Measurements from ENCODE around the gene PAPPA2.
"Not testable (repeated sequence)": the region's sequence is repeated elsewhere in the genome, so short reads cannot be mapped to it uniquely, and the experiment has no call there.

PAPPA2 gene, protein sequence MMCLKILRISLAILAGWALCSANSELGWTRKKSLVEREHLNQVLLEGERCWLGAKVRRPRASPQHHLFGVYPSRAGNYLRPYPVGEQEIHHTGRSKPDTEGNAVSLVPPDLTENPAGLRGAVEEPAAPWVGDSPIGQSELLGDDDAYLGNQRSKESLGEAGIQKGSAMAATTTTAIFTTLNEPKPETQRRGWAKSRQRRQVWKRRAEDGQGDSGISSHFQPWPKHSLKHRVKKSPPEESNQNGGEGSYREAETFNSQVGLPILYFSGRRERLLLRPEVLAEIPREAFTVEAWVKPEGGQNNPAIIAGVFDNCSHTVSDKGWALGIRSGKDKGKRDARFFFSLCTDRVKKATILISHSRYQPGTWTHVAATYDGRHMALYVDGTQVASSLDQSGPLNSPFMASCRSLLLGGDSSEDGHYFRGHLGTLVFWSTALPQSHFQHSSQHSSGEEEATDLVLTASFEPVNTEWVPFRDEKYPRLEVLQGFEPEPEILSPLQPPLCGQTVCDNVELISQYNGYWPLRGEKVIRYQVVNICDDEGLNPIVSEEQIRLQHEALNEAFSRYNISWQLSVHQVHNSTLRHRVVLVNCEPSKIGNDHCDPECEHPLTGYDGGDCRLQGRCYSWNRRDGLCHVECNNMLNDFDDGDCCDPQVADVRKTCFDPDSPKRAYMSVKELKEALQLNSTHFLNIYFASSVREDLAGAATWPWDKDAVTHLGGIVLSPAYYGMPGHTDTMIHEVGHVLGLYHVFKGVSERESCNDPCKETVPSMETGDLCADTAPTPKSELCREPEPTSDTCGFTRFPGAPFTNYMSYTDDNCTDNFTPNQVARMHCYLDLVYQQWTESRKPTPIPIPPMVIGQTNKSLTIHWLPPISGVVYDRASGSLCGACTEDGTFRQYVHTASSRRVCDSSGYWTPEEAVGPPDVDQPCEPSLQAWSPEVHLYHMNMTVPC (N-terminal part only)

DNA sequence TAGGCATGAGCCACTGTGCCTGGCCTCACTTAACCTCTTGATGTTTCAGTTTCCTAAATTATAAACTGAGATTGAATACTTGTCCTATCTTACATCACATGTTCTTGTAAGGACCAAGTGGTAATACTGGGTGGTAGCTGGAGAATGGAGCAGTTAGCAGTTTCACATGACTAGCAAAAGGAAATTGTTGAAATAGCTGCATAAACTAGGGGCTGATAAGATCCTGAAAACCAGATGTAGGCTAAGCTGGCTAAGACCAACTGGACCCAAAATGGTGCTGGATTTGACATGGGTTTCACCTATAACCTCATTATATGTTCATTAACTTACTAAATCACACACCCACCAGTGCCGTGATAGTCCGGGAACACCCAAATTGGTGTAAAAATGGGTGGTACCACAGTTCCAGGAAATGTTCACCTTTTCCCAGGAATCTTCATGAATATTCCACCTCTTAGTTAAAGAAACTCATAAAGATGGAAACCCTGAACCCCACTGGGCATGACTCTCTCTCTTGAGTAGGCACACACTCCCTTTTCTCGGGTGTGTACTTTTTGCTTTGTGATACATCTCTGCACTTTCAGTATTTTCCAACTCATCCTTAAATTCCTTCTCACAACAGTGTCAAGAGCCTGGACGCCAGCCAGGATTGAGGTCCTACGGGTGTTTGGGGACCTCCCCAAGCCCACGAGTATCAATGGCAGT, at the start of gene PAPPA2:
PAPPA2 (plus strand) TSS at position 502 of the 705 bp plus-strand sequence. CDS start 93,148 bp downstream, outside the sequence.
- no peak for DNase-seq

DNA sequence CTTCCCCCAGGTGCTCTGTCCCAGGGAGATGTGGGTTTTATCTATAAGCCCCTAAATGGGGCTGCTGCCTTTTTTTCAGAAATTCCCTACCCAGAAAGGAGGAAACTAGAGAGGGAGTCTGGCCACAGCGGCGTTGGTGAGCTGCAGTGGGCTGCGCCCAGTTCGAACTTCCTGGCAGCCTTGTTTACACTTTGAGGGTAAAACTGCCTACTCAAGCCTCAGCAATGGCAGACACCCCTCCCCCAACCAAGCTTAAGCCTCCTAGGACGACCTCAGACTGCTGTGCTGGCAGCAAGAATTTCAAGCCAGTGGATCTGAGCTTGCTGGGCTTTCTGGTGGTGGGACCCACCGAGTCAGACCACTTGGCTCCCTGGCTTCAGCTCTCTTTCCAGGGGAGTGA, 46.2 kb upstream of the PAPPA2 start:
- no peak for DNase-seq

DNA sequence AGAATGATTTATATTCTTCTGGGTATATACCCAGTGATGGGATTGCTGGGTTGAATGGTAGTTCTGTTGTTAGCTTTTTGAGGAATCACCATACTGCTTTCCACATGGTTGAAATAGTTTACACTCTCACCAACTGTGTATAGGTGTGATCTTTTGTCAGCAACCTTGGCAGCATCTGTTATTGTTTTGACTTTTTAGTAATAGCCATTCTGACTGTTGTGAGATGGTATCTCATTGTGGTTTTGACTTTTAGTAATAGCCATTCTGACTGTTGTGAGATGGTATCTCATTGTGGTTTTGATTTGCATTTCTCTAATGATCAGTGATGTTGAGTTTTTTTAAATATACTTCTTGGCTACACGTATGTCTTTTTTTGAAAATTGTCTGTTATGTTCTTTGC, 43.4 kb upstream of the PAPPA2 start:
- not testable (repeated sequence) for DNase-seq

DNA sequence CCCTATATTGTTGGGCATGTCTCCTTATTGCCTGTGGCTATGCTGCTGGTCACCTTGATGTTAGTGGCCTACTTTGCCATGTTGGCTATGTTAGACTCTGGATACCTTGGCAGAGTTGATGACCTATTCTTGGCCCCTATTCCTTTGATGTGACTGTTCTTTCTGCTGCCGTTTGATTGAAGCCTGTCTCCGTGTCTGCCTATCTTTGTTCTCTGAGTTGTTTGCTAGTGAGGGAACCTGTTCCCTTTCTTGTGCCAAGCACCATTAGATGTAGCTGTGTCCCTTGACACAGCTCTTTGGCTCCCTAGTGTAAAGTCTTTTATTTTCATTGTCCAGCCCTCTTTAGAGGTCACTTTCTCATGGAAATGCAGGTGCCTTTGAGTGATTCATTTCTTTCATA, 28.7 kb upstream of the PAPPA2 start:
- no peak for DNase-seq

DNA sequence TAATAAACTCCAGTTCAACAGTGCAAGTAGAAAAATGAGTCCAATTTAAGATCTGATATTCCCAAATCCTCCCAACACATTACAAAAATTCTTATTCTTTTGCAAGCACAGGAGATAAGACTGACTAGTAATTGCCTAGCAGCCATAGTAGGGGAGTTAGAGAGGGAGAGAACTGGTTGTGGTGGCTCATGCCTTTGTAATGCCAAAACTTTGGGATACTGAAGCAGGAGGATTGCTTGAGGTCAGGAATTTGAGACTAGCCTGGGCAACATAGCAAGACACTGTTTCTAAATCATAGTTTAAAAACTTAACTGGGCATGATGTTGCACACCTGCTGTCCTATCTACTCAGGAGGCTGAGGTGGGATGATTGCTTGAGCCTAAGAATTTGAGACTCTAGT, 26.7 kb upstream of the PAPPA2 start:
- no peak for DNase-seq

DNA sequence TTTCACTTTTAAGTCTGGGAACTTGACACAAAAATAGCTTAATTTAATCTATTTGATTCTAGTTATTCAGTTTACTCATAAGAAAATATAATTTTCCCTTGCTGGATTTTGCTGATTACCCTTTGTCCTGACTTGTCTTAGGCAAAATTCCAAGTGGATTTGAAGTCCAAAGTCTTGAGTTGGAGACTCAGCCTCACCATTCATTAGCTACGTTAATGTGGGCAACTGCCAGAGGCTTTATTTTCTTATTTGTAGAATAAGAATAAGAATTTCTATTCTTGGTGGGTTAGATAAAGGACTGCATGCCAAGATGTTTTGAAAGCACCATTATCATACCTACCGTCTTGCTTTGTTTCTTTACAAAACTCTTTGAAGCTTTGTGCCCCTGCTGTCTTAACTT, 22.8 kb upstream of the PAPPA2 start:
- no peak for DNase-seq

DNA sequence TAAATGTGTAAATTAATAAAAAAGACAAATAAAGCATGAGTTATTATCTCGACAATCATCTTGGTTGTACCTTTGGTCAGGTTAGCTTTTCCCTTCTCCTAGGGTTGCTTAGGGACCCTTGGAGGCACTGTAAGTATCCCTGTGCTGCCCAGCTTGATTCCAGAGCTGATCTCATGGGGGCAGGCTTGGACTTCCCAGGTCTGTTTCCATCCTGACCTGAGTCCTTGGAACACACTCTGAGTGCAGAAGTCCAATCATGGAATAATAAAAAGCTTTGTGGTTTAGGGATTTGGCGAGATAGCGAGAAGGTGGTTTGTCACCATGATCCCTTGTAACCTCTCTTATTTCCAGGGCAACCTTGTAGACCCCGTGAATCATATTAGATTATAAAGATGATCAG, 18.7 kb upstream of the PAPPA2 start:
- no peak for DNase-seq

DNA sequence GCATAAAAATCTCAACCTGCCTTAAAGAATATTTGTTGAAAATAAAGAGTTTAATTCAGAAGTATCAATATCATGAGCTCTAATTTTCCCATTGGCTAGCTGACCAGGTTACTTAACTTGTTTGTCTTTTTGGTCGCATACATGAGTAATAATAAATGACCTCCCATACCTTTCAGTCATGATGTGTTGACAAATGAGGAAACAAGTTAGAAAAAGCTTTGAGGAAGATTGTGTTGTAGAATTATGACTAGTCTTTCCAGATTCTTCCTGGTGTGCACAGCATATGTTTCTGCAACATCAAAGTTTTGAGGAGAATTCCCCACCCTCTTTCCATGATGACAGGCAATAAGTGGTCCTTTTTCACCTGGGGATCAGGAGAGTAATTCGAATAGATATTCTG, 17.6 kb upstream of the PAPPA2 start:
- no peak for DNase-seq

DNA sequence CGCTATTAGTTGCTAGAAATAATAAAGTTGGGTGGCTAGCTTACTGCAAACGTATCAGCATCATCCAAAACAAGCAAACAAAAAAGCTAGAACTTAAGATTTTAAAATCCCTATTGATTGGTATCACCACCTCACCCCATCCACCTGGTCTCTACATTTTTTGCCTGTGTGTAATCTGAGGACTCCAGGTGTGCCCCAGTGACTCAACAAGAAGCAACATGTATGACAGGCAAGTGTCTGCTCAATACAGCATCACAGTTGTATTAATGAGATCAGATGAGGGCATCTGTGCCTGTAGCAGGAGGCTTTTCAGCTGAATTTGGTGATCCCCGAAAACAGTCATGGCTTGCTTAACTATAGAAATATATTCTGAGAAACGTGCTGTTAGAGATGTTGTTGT, 14.6 kb upstream of the PAPPA2 start:
- DNase-seq: no peak

DNA sequence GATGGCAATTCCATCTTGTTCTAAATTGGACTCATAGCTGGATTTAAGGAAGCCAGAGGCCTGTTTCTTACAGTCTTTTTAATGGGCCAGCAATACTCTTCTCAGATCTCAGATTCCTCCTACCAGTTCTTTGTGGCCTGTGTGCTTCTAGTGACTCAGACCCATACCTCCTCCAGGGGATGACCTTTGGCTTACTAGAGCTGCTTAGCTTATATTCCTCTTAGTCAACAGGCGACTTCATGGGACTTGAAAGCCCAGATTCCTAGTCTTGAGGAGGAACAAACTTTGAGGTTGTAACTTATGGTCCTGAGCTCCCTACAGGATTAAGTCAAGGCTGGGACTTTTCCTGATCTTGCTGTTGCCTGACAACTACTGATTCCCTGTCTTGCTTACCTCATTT, 12.4 kb upstream of the PAPPA2 start:
- no peak for DNase-seq

DNA sequence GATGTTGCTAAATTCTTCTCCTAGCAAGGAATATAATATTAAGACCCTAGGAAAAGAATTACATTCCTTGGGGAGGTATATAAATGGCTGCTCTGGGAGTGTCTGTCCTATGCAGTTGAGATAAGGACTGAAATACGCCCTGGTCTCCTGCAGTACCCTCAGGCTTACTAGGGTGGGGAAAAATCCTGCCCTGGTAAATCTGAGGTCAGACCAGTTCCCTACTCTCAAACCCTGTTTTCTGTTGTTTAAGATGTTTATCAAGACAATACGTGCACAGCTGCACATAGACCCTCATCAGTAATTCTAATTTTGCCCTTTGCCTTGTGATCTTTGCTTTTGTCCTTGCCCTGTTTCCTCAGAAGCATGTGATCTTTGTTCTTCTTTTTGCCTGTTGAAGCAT, 11.2 kb upstream of the PAPPA2 start:
- DNase-seq: not testable (repeated sequence)

DNA sequence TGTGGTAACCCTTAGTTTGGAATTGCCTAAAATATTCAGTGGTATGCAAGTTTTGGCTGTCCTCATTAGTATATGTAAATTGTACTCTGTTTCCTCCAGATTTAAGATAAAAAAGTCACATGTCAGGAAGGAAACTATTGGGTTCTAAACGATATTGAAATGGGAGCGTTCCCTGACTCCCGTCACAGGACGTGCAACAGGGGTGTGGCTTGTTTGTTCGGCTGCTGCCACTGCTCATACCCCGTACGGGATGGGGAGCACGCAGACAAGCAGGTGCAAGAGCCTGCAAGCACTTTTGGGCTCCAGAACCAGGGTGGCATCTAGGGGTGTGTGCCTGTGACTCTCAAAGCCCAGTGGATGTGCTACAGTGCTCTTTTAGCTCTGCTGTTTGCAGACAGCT, 6.2 kb upstream of the PAPPA2 start:
- DNase-seq: no peak

DNA sequence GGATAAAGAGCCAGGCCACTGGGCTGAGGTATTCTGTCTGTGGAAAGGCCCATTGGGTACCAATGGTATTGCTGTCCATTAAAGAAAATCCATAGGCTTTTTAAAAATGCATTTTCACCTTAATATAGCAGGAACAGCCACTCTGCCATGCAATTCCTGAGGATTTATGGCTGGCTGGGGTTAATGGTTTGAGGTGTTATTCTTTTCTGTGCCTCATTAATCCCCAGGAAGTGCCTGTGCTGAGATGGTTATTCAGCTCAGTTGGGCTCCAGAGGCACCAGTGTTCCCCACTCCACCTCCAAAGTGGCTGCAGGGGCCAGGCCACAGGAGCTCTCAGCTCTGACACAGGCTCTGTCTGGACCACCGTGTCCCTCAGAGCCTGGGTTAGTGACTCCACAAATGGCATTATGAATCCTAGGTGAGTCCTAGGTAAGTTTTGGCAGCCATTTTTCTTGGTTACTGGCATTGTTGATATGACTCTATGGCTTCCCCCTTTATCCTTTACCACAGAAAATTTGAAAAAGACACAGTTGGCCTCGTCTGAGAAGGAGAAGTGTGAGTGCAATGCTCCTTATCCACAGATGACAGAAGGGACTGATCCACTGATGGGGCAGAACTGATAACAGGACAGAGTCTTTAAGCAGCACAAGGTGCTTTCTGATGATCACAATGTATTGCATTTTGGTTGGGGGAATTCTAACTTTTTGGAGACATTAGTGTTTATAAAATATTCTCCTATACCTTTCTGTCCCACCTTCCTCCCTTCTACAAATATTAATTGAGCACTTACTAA, 2.2 kb upstream of the PAPPA2 start:
- DNase-seq: no peak

DNA sequence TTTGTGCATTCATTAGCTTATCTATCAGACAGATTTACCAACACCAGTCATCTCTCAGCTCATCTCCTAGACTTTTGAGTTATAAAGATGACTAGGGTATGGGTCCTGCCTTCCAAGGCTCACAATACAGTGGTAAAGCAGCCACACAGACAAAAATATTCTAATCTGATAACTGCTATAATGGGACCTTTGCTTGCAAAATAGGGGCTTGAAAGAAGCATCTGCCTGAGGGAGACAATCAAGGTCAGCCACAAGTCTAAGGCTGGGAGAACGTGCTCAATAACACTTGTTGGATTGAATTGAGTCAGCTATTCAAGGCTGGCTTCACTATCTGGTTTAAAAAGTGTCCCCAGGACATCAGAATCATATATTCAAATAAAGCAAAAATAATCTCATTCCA, 1.4 kb upstream of the PAPPA2 start:
- no peak for DNase-seq

DNA sequence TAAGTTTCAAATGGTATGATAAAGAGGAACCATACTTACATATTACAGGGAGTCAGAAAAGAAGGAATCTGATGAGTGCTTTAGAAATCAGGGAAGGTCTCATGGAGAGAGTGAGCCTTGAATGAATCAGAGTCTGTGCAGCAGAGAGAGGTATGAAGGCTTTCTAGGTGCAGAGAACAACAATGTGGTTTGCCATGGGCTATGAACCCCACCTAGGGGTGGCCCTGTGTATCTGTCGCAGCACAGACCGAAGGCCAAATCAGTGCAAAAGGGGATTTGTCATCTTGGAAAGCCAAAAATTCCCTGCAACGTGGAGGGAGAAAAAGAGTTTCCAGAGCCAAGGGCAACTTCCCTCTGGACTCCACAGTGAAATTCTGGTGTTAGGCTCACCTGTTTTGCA, 3.5 kb downstream of the PAPPA2 start:
- no peak for DNase-seq

DNA sequence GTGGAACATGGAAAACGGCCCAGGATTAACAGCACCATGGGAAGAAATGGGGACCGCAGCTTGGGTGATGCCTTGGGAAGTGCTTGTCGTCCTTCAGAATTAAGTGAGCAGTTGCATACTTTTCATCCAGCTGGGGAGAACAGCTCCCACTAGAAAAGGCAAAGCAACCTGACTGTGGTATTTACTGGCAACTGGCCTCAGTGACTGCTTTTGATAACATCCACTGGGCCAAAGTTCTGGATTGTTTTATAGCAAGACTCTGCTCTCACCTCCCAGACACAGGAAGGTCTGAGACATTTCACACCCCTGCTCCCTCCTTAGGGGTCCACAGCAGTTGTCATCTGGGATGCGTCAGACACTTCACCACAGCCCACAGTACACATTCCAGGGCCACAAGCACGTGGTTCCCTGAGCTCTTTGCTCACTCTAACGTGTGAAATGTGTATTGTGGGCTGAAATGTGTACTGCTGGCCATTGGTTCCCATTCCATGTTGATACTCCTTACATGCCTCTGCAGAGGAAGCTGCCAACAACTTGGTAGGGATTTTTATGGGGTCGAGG, 6.6 kb downstream of the PAPPA2 start:
- DNase-seq: no peak

DNA sequence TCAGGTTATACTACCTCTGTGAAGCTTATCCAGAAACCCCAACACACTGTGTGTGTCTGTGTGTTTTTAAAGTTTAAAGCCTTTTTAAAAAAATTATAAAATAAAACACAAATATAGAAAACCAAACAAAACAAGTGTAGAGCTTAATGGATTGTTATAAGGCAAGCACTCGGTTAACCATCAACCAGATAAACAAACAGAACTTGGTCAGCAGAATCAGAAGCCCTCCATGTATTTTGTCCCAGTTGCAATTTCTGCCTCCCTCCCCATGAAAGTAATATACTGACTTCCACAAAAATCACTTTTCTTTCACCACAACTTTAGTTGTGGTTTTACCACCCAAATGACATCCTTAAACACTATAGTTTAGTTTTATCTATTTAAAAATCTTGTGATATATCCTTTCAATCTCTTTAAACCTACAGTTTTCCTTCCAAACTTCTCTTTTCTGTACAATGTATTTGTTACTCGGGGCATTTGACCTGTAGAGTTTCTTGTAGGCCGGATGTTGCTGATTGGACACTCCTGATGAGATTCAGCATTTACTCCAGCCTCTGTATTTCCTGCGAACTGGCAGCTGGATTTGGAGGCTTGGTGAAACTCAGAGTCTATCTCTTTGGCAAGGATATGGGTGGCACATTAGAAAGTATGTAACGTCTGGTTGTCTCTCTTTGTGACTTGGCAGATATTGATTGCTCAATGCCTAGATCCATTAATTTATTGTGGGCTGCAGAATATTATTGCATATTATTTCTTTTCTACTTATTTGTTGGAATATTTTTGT, 8.6 kb downstream of the PAPPA2 start:
- DNase-seq: no peak

DNA sequence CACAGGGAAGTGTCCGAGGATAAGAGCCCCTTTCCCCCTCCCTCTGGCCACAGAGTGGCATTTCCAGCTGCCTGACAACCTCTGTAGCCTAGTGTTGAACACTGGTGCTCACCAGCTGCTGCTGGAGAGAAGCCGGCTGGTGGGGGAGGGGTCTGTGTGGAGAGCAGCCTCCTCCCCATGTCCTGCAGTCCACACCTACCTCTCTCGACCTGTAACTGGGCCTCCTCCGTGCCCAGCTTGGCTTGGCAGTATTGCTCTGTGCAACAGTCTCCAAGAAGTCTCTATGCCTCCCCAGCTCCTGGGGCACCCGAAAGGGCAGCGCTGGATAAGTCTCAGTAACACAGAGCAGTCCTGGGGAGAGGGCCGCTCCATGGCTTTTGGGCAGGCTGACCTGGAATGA, 17.0 kb downstream of the PAPPA2 start:
- no peak for DNase-seq

DNA sequence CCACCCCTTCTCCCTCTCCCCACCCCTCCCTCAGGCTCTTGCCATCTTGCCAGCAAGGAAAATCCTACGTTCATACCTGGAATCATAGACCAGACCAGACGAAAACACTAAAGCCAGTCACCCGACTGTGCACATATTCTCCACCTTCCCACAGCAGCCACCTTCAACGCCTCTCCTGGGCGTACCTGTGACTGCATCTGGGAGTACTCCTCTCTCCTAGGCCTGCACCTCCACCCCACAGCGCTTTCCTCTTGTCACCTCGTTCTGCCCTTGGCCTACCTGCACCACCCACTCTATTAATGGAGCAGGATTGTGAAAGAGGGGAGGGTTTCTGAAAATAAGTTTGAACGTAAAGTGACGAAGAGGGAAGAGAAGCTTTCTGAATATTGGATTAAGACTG, 17.8 kb downstream of the PAPPA2 start:
- DNase-seq: no peak

DNA sequence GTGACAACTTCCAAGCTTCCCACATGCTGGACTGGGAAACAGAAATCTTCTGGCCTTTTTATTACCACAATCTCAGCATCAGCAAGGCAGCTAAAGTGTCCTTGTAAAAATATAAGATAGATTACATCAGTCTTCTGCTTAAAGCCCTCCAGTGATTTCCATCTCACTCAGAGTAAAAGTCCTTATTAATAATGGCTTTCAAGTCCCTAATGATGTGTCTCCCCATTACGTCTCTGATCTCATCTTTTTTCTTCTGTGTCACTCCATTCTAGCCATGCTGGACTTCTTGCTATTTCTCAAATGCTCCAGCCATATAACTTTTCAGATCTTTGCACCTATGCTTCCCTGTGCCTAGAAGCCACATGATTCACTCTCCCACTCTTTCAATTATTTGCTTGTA, 22.1 kb downstream of the PAPPA2 start:
- no peak for DNase-seq

DNA sequence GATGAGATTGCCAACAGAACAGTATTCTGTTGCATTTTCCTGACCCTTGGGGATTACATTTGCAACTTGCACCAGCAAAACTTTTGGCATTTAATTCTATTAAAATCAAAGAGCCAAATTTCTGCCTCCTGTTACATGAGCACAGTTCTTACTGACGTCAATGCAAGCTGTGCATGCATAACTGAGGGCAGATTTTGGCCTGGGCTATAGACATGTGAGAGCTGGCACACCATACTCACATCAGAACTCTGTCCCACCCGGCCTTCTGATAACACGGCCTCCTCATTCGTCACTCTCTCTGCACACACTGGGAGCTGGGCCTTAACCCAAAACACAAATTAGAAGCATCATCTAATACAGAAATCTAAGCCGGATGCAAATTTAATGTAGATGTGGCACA, 31.5 kb downstream of the PAPPA2 start:
- DNase-seq: no peak
